Transverse colon (tissue), 4 donors: ENCODE measurements around the gene CDK5RAP2.

Source experiments
- POLR2A ChIP-seq: fragments of 450-650 bp; IDR thresholded peaks from one replicate; pipeline ENCODE4 v1.6.1; 2016; ENCODE audit warnings: antibody characterized with exemption, mild to moderate bottlenecking, moderate library complexity
- POLR2AphosphoS5 ChIP-seq, 3 donors: sonication (generic); formaldehyde crosslinking; IDR thresholded peaks; one replicate each; pipeline ENCODE4 v1.6.1; 2016; ENCODE audit warnings: antibody characterized with exemption in 3 of 3
- TF ChIP-seq, protein P1 (sequence below), 5 experiments: fragments of 200-600 bp in 3 of 5; fragments of 450-650 bp in 2 of 5; sonication (generic) in 3 of 5; IDR thresholded peaks; 1 replicate in 2 of 5; 2 replicates in 3 of 5; pipeline ENCODE4 v1.5.1; 2016 to 2017; ENCODE audit warnings: antibody characterized with exemption in 5 of 5, inconsistent platforms in 3 of 5, mild to moderate bottlenecking in 2 of 5, moderate library complexity in 1 of 5

DNA sequence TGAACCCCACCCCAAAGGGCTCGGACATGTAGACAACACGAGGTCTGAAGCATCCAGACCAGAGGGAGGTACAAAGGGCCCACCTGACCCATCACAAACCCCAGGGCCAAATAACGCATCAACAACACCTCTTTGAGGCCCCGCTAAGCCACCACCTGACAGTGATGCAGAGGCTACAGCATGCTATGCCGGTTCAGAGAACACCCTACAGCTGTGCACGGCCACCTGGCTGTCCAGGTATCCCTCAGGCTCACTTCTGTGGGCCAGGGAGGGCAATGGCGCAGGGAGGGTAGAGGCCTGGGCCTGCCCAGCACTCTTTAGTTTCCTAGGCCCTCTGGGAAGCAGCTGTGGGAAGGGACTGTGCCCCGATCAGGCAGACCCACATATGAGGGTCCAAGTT, 190.1 kb downstream of the CDK5RAP2 start:
- TF ChIP-seq, protein P1, sequence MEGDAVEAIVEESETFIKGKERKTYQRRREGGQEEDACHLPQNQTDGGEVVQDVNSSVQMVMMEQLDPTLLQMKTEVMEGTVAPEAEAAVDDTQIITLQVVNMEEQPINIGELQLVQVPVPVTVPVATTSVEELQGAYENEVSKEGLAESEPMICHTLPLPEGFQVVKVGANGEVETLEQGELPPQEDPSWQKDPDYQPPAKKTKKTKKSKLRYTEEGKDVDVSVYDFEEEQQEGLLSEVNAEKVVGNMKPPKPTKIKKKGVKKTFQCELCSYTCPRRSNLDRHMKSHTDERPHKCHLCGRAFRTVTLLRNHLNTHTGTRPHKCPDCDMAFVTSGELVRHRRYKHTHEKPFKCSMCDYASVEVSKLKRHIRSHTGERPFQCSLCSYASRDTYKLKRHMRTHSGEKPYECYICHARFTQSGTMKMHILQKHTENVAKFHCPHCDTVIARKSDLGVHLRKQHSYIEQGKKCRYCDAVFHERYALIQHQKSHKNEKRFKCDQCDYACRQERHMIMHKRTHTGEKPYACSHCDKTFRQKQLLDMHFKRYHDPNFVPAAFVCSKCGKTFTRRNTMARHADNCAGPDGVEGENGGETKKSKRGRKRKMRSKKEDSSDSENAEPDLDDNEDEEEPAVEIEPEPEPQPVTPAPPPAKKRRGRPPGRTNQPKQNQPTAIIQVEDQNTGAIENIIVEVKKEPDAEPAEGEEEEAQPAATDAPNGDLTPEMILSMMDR (IDR thresholded peaks at IDR 0.05): no peak
- no peak for TF ChIP-seq POLR2A
- no peak for TF ChIP-seq POLR2AphosphoS5 (IDR thresholded peaks at IDR 0.05)
